HG03442 (cell line): ENCODE data around the gene THADA.

ENCODE experiments used
- ATAC-seq: cut with Tn5 transposase; IDR thresholded peaks from one replicate; pipeline ENCODE4 v1.9.1; 2021; ENCODE audit warnings: mild to moderate bottlenecking, moderate library complexity; ENCODE audit not compliant: unreplicated experiment

THADA gene

DNA sequence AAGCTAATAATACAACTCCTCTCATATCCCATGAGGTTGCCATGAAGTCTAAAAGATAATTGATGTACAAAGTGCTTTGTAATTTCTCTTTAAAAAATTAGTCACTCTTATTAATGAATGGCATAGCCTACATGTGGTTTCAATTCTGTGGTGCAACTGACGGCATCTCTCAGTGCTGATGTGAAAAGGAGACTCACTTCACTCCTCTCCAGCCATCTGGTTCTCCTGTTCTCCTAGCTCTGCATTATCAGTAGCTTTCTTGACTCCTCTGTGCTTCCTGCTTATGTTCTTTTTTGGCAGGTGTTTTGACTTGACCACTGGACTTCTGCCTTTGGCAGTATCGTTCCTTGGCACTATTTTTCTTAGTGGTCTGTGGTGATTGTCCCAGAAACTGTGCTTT is 234.6 kb downstream of the THADA start:
- no peak for ATAC-seq

DNA sequence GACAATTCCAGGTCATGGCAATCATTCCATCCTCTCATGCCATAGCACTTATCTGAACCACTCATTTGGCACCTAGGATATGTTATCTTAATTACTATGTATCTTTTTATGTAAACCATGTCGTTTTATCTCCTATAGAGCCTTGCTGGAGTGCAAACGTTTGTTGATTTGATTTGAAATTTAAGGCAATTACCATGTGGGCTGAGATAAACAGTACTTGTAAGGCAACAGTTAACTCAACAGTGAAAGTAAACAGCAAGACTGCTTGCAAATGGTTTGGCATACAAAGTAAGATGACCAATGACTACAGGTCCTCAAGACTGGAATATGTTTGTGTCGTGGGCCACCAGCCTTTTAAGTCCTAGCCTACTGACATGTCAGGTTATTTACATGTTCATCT is 235.7 kb downstream of the THADA start:
- no peak for ATAC-seq

DNA sequence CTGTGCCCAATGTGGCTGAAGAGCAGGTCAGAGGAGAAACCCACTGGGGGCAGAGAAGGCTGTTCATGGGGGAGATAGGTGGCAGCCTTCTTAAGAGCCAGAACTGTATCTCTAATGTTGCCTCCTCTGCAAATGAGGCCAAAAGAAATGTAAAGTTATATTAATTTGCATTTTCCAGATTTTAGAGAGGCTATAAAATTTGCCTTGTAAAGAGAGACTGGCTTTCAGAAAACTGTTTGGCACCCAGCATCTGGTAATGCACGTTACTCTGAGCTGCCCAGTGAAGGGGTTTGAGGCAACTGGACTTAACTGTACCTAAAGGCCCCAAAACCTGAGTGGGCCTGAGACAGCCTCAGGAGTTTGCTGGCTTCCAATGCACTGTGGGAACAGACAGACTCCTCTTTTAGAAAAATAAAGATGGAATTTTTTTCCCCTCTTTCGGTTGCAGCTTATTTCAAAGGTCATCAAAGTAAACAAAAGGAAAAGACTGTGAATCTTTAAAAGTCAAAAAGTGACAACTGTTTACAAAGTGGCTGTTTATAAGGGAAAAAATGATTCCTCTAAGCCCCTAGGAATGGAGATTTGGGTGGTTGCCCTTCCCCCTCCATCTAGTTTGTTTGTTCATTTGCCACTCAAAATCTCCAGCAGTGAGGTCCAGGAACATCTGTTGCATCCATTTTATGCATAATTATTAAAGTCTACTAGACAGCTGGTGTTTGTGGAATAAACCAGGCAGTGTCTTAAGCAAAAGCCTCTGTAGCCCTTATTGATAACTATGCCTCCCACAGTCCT is 237.2 kb downstream of the THADA start:
- ATAC-seq: no peak

DNA sequence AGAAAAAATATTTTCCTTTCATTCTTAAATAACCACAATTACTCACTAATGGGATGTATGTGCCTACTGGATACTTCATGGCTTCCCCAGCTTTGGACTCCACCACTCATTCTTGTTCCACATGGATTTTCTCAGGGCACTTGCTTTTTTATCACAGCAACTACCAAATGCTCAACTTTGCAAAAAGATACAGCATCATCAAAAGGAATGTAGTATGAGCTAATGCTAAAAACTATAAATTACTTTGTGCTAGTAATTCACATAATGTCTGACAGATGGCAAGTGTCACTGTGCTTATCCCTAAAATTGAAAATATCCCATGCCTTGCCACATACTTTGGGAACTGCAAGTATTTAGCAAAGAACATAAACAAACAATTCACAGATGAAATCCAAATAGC is 239.1 kb downstream of the THADA start:
- no peak for ATAC-seq

DNA sequence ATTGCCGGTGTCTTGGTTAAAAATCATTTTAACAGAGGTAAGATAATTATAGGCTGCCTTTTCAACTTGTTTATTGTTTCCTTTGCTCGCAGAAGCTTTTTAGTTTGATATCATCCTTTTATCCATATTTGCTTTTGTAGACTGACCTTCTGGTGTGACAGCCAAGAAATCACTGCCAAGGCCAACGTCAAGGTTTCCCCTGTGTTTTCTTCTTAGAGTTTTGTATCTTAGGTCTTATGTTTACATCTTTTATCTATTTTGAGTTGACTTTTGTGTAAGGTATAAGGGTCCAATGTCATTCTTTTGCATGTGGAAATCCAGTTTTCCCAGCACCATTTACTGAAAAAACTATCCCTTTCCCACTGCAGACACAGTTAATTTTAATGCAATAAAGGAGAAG is 240.4 kb downstream of the THADA start:
- no peak for ATAC-seq

DNA sequence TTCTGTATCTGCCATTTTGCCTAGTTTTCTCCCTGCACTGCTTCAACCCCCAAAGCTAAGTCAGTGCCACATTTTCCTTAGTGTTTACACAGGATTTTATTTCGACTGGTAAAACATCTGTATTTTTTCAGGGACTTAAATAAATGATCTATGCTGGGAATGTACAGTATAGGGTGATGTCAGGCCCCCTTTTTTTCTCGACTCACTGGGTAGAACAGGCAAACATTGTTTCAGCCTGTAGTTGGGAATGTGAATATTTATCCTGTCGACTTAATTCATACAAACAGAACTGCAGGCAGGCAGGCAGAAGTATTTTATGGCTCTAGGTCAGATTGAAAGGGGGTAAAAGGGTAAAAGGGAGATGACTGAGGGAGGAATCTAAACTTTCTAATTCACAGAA is 245.9 kb downstream of the THADA start:
- ATAC-seq: no peak

DNA sequence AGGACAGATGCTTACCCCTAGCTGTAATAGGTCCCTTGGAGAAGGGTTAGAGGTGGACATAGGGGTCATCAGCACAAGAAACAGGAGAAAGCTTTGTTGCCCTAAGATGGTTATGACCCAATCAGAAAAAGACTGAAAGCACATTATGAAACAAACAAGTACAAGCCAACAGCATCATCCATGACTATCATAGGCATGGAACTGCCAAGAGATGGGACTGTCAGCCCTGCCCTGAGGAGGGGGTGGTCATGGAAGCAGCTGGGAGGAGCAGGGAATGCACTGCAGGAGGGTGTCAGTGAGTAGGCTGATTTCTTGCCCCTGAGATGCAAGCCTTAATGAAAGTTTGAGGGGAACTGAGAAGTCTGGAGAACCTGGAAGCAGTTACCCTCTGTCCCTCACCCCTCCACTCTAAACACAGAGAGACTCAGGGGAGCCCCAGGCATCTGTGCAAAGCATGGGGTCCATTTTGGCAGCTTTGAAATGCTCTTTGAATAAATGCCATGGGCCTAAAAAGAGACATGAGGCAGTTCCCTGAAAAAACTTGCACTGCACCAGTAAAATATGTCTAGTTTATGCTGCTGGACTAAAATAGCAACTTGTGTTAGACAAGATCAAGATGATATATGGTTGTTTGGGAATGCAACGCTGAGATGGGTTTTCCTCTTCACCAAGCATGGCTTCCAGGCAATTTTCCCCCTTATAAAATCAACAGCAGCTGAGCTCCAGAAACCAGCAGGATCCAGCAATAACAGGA is 246.8 kb downstream of the THADA start:
- ATAC-seq: no peak

DNA sequence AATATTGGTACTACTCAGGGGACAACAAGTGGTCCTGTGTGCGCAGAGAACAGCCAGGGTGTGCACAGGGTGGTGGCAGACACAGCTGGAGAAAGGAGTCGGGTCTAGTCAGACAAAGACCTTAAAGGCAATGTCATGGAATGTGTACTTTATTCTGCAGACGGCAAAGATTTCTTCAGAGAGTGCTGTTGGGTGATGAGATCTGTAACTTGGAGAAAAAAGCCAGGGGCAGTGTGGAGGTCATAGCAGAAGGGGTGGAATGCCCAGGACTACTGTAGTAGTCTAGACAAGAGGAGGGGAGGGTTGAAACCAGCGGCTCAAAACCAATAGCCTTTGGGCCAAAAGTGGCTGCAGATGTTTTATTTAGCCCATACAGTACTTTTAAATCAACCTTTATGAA is 248.1 kb downstream of the THADA start:
- ATAC-seq: no peak

DNA sequence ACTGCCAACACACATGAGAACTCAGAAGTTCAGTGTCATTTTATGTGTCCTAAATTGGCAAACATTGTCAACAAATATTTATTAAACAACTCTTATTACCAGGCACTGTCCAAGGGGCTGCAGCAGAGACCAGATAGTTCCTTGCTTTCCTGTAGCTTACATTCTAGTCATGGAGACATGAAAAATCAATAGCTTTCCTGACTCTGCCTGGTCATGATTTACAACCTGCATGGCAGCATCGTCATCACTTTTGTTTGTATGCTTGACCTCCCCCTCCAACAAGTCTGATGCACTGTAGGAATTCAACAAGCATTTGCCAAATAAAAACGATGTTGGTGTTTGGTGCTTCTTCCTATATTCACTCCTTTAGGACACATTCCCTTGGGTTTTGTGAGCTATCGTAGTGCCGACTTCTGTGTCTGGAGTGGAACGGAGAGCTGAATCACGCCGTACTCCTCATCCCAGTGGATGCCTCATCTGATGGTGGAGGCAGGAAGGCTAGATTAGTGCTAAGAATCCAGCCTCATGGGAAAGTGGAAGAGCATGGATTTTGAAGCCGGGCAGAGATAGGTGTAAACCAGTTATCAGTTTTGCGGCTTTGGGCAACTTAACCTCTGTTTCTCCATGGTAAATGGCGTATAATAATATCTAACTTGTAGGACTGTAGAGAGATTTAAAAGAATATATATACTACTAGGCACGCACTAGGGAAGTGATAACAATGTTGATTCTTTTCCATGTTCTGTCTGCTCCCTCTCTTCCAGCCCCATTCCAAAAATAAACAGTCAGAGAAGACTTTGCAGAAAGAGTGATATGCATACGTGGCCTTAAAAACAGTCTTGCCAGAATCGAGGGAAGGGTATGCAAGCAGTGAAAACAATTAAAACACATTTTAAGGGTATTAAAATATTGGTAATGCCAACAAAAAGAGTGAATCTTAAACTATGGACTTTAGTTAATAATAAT is 249.0 kb downstream of the THADA start:
- no peak for ATAC-seq

DNA sequence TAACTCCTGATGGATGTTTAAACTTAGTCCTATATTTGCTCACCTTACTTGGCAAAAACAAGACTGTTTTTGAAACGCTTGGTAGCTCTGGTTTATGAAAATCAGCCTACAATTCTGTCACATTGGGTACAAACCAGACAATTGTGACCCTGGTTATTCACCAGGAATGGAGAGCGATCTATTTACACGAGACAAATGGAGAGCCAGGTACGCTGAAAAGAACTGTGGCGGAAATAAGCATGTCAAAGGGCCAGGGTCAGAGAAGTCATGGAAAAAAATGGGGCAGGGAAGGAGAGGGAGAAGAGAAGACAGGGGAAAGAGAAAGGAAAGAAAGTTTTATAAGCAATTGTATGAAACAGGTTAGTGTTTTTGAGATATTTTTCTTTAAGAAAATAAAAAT is 250.0 kb downstream of the THADA start:
- ATAC-seq: no peak

DNA sequence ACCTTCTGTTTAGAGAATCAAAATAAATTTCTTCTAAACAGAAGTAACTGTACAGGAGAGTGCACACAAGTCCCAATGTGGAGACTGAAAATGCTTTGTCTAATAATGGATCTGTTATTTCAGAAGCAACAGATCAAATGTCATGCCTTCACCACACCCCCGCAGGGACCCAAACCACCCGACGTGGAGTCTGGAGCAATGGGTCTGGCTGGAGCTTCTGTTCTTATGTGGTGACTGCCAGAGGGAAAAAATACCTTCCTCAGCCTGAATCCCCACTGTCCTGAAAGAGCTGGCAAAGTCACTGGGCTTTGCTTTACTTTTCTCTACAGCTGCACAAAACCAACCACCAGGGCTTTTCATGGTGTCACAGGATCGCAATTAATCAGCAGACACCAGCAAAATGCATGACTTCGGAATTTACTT is 250.4 kb downstream of the THADA start:
- ATAC-seq: no peak

DNA sequence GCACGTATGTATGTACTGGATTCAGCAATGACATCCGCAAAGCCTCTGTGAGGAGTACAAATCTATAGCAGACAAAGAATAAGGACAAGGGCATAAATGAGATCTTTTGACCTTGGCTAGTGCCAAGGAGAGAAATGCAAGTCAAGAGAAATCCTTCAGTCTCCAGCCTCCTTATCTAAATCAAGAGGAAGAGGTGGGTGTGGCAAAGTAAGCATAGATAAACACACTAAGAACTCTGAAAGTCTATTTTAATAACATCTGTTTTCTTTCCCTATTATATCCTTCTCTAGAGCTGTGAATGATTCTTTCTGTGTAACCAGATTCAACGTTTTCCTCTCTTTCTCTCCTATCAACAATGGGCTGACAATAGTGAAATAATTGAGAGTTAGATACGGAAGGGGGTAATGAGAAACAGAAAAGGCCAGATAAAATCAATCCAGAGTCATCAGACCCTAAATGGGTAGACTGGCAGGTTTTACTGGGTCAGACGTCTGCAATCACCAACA is 250.9 kb downstream of the THADA start:
- no peak for ATAC-seq

DNA sequence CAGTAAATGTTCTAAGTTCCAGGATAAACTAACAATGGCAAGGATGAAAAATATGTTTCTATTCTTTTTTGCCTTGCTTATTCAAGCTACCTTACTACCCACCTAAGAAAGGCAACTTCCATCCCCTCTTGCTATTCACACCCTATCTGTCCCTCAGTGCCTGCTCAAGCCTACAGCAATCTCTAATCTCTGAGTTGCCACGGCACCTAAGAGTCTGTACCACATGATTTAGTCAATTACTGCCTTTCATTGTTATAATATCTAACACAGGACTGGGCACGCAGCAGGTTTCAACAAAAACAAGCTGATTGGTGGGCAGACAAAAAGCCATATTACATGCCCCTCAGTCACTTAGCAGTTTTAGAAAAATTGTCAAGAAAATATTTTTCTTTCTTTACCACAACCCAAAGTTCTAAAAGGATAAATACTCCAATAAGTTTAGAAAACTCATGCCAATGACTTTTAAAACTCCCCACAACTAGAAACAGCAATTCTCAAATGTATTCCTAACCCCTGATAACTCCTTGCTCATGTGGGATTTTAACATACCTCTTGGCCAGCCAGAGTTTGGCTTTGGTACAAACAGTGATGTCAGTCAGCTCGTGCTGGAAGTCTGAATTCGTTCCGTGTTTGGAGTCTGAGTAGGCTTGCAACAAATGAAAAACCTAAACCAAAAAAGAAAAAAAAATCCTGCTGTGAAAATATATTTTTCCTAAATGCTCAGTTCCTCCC is 252.1 kb downstream of the THADA start:
- ATAC-seq: no peak

DNA sequence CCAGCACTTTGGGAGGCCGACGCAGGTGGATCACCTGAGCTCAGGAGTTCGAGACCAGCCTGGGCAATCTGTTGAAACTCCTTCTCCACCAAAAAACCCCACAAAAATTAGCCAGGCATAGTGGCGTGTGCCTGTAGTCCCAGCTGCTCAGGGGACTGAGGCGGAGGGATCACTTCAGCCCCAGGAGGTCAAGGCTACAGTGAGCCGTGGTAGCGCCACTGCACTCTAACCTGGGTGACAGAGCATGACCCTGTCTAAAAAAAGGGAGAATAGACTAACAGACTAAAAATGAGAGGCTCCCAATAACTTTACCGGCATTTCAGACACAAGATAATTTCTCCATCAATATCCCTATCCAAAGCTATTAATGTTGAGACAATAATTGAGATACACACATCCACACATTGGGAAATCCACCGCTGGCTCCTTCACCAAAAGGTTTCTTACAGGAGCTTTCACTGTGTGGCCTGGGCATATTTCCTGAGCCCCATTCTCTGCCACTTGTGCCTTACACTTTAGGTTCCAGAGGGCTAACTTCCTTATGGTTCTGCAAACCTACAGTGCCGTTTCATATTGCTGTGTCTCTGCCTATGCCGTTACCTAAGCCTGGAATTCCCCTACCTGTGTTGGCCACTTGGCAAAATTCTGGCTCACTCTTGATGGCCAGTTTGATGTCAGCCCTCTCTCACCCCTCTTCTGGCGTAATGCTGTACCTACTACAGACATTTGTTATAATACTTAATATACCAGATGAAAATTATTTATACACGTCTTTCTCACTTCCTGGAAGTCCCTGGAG is 253.7 kb downstream of the THADA start:
- no peak for ATAC-seq

DNA sequence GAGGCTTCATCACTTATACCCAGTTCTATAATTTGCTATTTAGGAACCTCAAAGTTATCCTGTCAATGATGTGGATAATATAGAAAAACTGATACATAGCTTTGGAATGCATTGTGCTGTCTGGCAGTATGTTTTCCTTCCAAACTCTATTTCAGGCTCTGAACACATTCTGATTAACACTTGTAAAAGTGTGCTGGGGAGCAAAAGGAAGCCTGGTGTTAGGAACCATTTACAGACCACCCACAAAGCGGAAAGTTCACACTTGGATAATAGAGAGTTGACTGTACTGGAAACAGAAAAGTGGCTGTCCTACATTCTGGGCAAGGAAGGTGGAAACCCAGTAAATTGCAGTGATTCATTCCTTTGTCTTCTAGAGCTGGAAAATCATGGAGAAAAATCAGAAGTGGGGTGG is 254.9 kb downstream of the THADA start:
- ATAC-seq: no peak

DNA sequence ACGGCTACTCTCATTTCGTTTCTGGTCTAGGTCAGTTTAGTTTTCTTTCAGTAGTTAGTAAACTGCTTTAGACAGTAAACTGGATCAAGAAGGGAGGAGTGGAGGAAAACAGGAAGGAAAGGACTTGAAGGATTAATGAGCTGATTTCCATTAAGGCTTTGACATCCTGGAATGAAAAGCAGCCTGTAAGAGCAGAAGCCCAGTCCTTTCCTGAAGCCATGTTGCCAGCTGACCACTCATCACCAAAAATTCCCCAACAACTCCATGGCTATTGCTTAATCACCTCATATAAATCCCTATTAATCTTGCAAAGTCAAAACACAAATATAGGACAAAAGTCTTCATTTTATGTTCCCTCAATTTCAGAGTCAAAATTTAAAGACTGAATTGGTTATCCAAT is 255.8 kb downstream of the THADA start:
- no peak for ATAC-seq

DNA sequence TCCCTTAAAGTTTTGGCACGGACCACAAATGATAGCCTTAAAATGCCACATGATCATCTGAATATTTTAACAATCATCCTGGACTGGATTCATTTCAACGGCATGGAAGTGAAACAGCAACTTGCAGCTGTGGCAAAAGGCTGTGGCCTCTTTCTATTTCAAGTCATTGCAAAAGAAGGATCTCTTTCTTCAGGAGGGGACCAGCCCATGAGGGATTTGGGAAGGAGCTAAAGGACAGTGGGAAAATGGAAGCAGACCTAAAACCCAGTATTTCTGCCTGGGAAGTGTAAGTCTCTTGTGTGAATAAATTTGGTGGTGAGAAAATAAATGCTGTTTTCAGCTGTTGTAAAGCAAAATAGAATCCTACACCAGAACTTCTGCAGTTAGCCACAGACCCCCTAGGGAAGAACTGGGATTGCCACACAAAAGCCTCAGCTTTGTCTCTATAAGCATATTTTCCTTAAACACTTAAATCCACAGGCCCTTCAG is 262.1 kb downstream of the THADA start:
- no peak for ATAC-seq

DNA sequence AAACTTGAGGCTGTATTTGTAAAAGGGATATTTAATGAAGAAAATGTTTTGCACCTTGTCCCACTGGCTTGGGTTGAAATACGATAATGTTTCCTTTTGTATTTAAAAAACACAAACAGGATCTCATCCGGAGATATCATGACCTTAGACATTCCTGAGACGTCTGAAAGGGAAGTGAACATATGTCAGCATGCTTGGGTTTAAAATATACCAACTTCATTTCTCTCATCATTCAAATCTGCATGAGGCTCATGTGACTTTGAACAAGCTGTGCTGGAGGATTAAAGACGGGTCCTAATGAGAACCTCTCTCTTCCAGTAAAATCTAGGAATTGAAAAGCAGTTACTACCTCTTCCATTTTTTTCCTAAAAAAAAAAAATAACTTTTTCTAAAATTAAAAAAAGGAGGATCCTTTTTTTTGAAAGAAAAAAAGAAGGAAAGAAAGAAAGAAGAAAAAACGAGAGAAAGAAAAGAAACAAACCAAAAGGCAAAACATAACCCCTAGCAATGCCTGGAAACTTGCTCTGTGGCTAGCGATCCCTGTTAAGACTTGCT is 262.7 kb downstream of the THADA start:
- no peak for ATAC-seq

DNA sequence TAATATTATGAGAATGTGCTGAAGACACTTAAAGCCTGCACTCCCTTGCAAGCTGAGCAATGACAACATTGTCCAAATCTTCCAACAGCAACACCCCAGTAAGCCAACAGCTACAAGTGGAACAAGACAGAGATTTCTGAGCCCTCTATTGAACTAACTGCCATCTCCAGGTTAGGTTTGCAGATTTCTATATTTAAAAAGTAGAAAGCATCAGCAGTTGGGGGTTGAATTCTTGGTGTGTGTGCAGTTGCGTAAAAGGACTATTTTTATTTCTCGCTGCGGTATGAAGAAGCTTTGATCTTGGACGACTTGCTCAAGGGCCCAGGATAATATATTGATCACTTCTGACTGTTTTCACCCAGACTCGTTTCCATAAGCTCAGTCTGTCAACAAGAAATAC is 263.2 kb downstream of the THADA start:
- no peak for ATAC-seq
